Erythroblast (primary cell): ENCODE measurements around the gene SH3BP5.

Source experiments
- GATA1 ChIP-seq: IDR thresholded peaks from 2 replicates; pipeline ENCODE4 v1.6.1; 2011; ENCODE audit warnings: low read depth, mild to moderate bottlenecking, control low read depth, low read length, moderate library complexity
- POLR2A ChIP-seq: IDR thresholded peaks from 2 replicates; pipeline ENCODE4 v1.6.1; 2011; ENCODE audit warnings: mild to moderate bottlenecking, low read length

- TF ChIP-seq POLR2A (no peak), GATA1 (no peak)
Measured at GRCh38 chr3:15329046-15330005, 3.1 kb downstream of the SH3BP5 start.
